Bronchial epithelial cell (primary cell): ENCODE data around the gene ABL1. TPM values are rescaled to one million over a fixed set of nuclear protein-coding genes. Genes with fewer than 3 reads are reported as not detected.

Experiments
- DNase-seq: peaks from one replicate; pipeline ENCODE4 v3.0.0-alpha.2; 2010; ENCODE audit warnings: low read depth
- FAIRE-seq: peaks from 2 replicates; lab custom pipeline; 2011; peaks lifted over from hg19 to GRCh38; lab: Jason Lieb, UNC
- H3K27me3 ChIP-seq: 2 replicates; pipeline ENCODE4 v1.5.1; 2011; ENCODE audit warnings: low read length; ENCODE audit not compliant: control insufficient read depth, insufficient read depth
- H3K36me3 ChIP-seq: 2 replicates; pipeline ENCODE4 v1.5.1; 2011; ENCODE audit warnings: low read length; ENCODE audit not compliant: control insufficient read depth, insufficient read depth
- H3K4me3 ChIP-seq: 2 replicates; pipeline ENCODE4 v1.5.1; 2011; ENCODE audit warnings: mild to moderate bottlenecking, low read depth, low read length, control low read depth
- CTCF ChIP-seq: IDR thresholded peaks from 2 replicates; pipeline ENCODE4 v1.5.1; 2011; ENCODE audit warnings: mild to moderate bottlenecking, moderate library complexity, low read length, control low read depth, inconsistent platforms; ENCODE audit not compliant: insufficient read depth, severe bottlenecking
- total RNA-seq: library from RNA; depleted of rRNA; stranded (reverse); fragments of >200 nt; gene quantifications from 2 replicates; pipeline ENCODE4 v1.2.1, GENCODE V29; 2014

The ABL1 gene
- total RNA-seq, 1 donor from 2014 or later, result 17.6 TPM

GRCh38 chr9:130902204-130903185, 67.4 kb downstream of the ABL1 start:
- Histone ChIP-seq H3K27me3 (peaks cover 12% of the 10 kb centered on the region), H3K4me3 (no peak overlapping the region), H3K36me3 (no peaks in the 10 kb centered on the region)
- TF ChIP-seq CTCF, result no peak
- DNase-seq (no peak), FAIRE-seq (no peak)

- H3K36me3 ChIP-seq, result no peaks in the 10 kb centered on the region
- H3K4me3 ChIP-seq, result no peak overlapping the region
- peaks cover 10% of the 10 kb centered on the region for H3K27me3 ChIP-seq
- no peak for TF ChIP-seq CTCF
- no peak for FAIRE-seq
- DNase-seq, result no peak
Measured at GRCh38 chr9:130903194-130904069, 68.4 kb downstream of the ABL1 start.

- H3K36me3 ChIP-seq, result no peaks in the 10 kb centered on the region
- peaks cover 9% of the 10 kb centered on the region for H3K27me3 ChIP-seq
- no peak overlapping the region for H3K4me3 ChIP-seq
- TF ChIP-seq CTCF, result no peak
- no peak for FAIRE-seq
- DNase-seq, result no peak
Measured at GRCh38 chr9:130904070-130905044, 69.3 kb downstream of the ABL1 start.

GRCh38 chr9:130905125-130905901, 70.3 kb downstream of the ABL1 start:
- DNase-seq, result no peak
- TF ChIP-seq CTCF, result no peak
- Histone ChIP-seq H3K36me3 (no peaks in the 10 kb centered on the region), H3K27me3 (peaks cover 6% of the 10 kb centered on the region), H3K4me3 (no peak overlapping the region)
- FAIRE-seq, result no peak
